HG03103 (cell line): ENCODE data around the gene LRRC57.
A peak's percentile ranks its signal among the peaks of the same experiment; 100 is the strongest.
"Not testable (repeated sequence)": the region's sequence is repeated elsewhere in the genome, so short reads cannot be mapped to it uniquely, and the experiment has no call there.

Experiments used
- ATAC-seq: cut with Tn5 transposase; IDR thresholded peaks from one replicate; pipeline ENCODE4 v1.9.1; 2021; ENCODE audit warnings: low read depth; ENCODE audit not compliant: unreplicated experiment

Gene LRRC57

GRCh38 chr15:42548249-42549031 lies at the start of gene LRRC57, which contains the start of gene HAUS2:
Gene LRRC57, minus strand, starts transcription at chr15:42548793. Its CDS starts 359 bp downstream, at chr15:42548434.
Gene HAUS2, plus strand, starts transcription at chr15:42548838. Its CDS starts 35 bp downstream, at chr15:42548873.
- peak; percentile 76 for ATAC-seq

GRCh38 chr15:42595626-42596240 lies 47.1 kb upstream of the LRRC57 start:
- no peak for ATAC-seq

DNA sequence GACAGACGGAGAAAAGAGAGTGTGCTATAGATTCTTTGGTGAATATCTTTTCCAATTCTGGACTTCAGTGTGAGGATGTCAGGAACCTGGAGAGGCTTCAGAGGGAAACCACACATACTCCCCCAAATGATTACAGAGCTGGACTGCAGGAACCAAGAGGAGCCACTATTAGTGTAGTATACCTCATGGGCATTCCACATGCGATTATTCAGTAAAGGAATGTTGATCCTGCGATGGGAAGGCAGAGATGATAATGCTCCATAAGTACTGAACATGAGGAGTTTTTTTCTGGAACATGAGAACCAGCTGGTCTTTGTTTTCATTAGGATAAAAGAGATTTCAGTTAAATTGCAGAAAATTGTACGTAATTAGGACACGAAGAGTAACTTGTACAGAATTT lies 45.5 kb upstream of the LRRC57 start:
- ATAC-seq, result no peak

- ATAC-seq, result no peak
These were observed 44.5 kb upstream of the LRRC57 start for GRCh38 chr15:42593143-42593542.

GRCh38 chr15:42592716-42593115 lies 44.1 kb upstream of the LRRC57 start:
- no peak for ATAC-seq

DNA sequence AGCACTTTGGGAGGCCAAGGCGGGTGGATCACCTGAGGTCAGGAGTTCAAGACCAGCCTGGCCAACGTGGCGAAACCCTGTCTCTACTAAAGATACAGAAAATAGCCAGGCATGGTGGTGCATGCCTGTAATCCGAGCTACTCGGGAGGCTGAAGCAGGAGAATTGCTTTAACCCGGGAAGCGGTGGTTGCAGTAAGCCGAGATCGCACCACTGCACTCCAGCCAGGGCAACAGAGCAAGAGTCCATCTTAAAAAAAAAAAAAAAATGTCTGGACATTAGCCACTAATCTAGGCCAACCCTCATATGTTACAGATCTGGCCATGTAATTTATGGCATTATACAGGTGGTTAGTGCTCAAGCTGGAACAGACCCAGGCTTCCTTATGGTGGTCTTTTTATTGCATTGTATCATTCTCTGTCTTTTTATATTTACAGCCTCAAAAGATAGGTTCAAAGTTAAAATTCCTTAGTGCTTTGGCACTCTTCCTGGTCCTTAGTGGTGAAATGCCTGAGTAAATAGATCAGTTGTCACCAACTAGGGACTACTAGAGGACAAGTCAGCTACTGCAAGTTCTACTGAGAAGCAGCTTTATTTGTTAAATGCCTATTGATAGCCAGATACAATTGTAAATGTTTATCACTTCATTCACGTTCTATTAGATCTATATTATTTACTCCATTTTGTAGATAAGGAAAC lies 42.8 kb upstream of the LRRC57 start:
- no peak for ATAC-seq

DNA sequence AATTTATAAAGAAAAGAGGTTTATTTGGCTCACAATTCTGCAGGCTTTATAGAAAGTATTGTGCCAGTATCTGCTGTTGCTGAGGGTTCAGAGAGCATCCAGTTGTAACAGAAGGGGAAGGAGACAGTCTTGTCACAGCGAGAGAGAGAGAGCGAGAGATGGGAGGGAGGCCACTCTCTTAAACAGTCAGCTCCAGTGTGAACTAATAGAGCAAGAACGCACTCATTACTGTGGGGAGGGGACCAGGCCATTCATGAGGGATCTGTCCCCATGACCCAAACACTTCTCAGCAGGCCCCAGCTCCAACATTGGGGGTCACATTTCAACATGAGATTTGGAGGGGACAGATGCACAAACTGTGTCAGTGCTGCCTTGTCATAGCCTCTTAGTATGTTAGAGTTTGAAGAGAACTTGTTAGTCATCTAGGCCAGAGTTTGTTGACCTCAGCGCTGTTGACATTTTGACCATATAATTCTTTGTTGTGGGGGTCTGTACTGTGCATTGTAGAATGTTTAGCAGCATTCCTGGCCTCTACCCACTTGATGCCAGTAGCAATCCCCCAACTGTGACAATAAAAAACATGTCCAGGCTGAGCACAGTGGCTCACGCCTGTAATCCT lies 42.1 kb upstream of the LRRC57 start:
- ATAC-seq, result no peak

DNA sequence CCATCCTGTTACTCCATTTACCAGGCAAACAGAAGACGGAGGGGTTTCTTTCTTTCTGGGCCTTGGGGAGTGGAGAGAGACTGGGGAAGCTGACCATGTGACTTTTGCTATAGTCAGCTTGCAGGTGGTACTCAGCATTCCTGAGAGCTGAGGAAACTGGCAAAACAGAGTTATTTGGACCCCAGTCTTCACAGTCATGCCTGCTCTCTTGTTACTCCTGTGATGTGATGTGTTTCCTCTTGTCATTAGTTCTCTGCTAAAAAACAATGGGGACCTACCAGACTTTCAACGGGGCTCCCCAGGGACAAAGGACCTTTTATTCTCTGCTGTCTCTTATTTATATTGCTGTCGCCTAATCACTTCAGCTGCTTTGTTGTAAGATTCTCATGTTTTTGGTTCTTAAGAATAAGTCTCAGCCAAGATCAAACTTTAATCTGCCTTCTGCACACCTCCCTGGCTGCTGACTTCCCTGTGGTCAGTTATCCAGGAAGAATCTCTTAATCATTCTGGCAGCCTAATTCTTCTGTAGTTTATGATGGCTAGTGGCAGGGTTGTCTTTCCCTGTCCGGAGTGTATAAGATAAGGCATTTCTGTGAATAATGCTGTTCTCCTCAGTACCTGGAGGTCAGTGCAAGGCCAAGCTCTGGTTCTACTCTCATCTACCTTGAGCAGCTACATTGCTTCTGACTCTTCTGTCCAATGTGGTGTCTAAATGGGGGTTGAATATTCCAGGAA lies 35.6 kb upstream of the LRRC57 start:
- no peak for ATAC-seq

- no peak for ATAC-seq
These were observed 34.2 kb upstream of the LRRC57 start for GRCh38 chr15:42582569-42583375.

GRCh38 chr15:42581272-42581730 lies 32.7 kb upstream of the LRRC57 start:
- peak; percentile 54 for ATAC-seq

DNA sequence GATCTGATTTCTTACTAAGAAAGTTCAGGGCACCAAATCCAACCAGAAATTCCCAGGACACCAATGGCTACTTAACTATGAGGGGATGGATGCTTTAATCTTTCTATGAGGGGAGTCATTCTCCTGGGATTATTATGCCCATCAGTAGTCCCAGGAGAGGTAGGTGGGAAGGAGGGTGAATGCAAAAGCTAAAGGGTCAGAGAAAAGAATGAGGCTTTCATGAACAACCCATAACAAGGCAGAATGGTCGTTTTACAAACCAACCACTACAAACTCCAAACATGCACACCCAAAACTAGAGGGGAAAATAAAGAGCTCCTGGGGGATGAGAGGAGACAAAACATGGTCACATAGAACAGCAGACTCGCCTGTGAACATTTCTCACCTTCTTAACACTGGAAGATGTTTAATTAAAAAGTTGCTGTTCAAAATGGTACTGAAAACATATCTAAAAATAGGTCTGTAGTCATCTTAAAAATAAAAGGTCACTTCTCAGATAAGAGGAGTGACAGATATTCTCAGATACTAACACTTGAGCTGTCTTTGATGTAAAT lies 30.5 kb upstream of the LRRC57 start:
- ATAC-seq, result no peak

DNA sequence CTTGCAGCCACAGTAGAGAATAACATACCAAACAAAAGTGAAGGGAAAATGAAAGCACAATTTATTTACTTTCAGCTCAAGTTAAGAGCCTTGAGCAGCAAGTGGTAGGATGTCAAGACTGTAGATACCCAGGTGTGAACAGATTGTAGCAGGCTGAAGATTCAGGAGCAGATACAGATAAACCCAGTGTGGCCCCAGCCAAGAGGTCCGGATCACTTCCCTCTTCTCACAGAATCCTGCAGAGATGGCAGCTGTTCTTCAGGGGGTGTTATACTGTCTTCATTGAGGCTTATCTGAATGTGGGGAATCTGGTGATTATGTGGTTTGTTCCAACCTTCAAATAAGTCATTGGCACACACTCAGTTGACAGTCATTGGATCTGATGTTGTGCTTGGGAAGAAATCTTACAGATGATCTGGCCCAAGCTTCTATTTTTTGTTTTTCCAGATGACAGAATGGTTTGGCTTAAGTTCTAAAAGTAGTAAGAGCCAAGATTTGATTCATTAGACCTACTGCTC lies 29.0 kb upstream of the LRRC57 start:
- ATAC-seq, result no peak

DNA sequence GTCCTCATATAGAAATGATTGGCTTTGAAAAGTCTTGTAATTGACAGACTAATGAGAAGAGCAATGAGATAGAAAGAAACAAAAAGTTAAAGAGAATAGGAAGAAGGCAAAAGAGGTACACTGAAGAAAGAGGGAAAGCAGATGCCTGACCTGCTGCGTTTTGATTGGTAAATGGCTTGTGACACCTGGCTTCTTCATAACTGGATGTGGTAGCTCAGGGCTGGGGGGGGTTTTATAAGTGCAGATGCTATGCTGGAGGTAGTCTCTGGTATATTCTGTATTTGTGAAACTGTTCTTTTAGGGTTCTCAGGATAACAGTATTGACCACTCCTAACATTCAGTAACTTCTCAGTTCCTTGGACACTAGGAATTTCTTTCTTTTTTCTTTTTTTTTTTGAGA lies 28.2 kb upstream of the LRRC57 start:
- no peak for ATAC-seq

DNA sequence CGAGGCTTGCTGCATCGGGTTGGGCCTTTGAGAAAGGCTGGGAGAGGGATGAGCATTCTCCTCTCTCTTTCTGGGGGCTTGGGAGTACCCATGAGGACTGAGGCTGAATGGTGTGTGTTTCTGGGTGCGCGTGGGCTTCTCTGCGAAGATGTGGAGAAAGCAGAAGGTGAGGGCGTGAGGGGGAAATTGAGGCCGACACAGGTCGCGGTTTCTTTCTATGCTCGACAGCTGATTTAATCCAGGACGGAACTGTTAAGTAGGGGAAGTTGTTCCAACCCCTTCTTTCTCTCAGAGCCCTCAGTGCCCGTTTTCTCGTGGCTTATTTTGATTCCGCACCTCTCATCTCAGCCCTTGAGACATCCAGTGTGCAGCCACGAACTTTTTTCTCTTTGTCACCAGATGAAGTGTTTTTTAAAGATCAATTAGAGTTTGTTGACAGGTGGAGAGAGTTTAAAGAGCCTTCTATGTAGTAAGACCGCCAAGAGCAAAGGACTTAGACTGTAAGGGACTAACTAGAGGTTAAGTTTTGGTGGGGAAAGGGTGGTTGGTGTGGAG lies 27.5 kb upstream of the LRRC57 start:
- no peak for ATAC-seq

DNA sequence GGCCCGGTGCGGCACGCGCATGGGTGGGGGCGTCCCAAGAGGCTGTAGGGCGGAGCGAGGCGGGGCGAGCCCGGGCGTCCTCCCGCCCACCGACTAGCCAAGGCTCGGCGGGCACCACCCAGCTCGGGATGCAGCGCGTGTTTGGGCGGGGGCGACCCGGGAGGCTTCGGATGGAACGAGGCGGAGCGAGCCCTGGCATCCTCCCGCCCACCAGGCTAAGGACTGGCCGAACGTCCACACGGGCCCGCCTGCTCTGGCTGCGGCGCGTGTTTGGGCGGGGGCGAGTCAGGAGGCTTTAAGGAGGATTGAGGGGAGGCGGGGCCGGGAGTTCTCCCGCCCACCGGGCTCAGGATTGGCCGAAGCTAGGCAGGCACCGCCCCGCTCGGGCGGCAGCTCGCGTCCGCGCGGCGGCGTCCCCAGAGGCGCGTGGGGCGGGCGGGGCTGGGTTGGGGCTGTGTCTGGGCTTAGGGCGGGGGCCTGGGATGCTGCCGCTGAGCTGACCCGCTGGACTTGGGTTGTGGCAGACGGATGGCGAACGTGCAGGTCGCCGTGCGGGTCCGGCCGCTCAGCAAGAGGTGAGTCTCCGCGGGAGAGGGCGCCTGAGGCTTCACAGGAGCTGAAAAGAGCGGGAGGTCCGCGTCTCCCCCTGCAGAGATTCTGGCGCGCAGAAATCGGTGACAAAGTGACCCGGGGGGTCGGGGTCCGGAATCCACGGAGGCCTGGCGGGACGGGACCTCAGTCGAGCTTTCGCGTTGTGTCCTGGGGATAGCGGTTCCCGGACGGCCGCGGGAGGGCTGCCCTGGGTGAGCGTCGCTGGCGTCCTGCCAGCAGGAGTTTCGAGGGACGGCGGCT lies 26.8 kb upstream of the LRRC57 start, which contains the start of gene STARD9:
Gene STARD9 (plus strand): TSS at position 419 of the 852 bp plus-strand sequence. CDS start 110 bp downstream, at position 529.
- ATAC-seq, result peak; percentile 86

DNA sequence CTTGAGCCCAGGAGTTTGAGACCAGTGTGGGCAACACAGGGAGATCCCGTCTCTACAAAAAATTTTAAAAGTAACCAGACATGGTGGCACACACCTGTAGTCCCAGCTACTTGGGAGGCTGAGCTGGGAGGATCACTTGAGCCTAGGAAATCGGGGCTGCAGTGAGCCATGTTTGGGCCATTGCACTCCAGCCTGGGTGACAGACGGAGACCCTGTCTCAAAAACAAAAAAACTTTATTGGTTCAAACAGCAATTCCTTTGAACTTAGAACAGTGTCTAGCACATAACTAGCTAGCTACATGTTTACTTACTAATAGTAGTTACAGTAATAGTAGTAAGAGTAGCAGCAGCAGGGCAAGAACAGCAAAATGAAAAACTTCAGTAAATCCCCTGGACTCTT lies 10.1 kb upstream of the LRRC57 start:
- no peak for ATAC-seq

GRCh38 chr15:42556550-42557207 lies 8.1 kb upstream of the LRRC57 start:
- not testable (repeated sequence) for ATAC-seq
